ENCODE measurements around the gene CLCN5. TPM values are rescaled to one million over a fixed set of nuclear protein-coding genes. Genes with fewer than 3 reads are reported as not detected.

CLCN5 gene
- total RNA-seq = 121 TPM

GRCh38 chrX:49922291-49923241 is at the start of gene CLCN5:
Gene CLCN5, plus strand, starts transcription at chrX:49922596. Its CDS starts 2,703 bp downstream, at chrX:49925299.

GRCh38 chrX:49878834-49879655 is 43.4 kb upstream of the CLCN5 start, which contains the start of gene USP27X:
Gene USP27X, plus strand, starts transcription at chrX:49879484. Its CDS starts 824 bp downstream, at chrX:49880308.

Small RNA genes within 50 kb of the gene (small RNA-seq; reads per million reads assigned to genes)
- gene MIR188 (ENCODE audit: low replicate concordance) (1.4 reads per million, percentile 87 among the genes with 10 or more reads in this experiment), gene MIR362 (ENCODE audit: low replicate concordance) (22.3 reads per million, percentile 96 among the genes with 10 or more reads in this experiment), gene MIR500A (ENCODE audit: low replicate concordance) (327 reads per million, percentile 98 among the genes with 10 or more reads in this experiment), gene MIR500B (ENCODE audit: low replicate concordance) (0.90 reads per million, percentile 80 among the genes with 10 or more reads in this experiment), gene MIR501 (ENCODE audit: low replicate concordance) (223 reads per million, percentile 98 among the genes with 10 or more reads in this experiment), gene MIR502 (ENCODE audit: low replicate concordance) (7.4 reads per million, percentile 94 among the genes with 10 or more reads in this experiment), gene MIR532 (ENCODE audit: low replicate concordance) (281 reads per million, percentile 98 among the genes with 10 or more reads in this experiment), gene MIR660 (ENCODE audit: low replicate concordance) (92.3 reads per million, percentile 97 among the genes with 10 or more reads in this experiment), gene RNU6-421P (ENCODE audit: low replicate concordance) (not detected)

Other genes with a start within 250 kb of the CLCN5 start
- not detected for gene PAGE1, start 226.6 kb upstream of the CLCN5 start, total RNA-seq
- gene PAGE4, start 93.3 kb upstream of the CLCN5 start, total RNA-seq = not detected
- gene USP27X, start 43.1 kb upstream of the CLCN5 start, total RNA-seq = 6.7 TPM